CD14-positive monocyte (primary cell): ENCODE results near the gene EPAS1. TPM values are rescaled to one million over a fixed set of nuclear protein-coding genes. Genes with fewer than 3 reads are reported as not detected.

Experiments
- DNase-seq, 3 donors: peaks; one replicate each; pipeline ENCODE4 v3.0.0-alpha.2; 2011 to 2022
- H2AFZ ChIP-seq: 2 replicates; pipeline ENCODE4 v1.6.0; 2012; ENCODE audit warnings: mild to moderate bottlenecking, low read depth, low read length, inconsistent platforms; ENCODE audit not compliant: insufficient read depth, poor library complexity, severe bottlenecking
- H3K27ac ChIP-seq, 2 donors: 1 replicate in 1 of 2; 2 replicates in 1 of 2; pipeline ENCODE4 v1.5.1; 2012 to 2013; ENCODE audit warnings: low read length in 2 of 2, control low read depth in 1 of 2, inconsistent platforms in 1 of 2, low read depth in 1 of 2, mild to moderate bottlenecking in 1 of 2
- H3K27me3 ChIP-seq, 2 donors: one replicate each; pipeline versions ENCODE4 v1.6.0 to v1.6.1; 2011 to 2013; ENCODE audit warnings: low read length in 2 of 2; ENCODE audit not compliant: control insufficient read depth in 2 of 2, insufficient read depth in 2 of 2
- H3K36me3 ChIP-seq, 2 donors: replicated peaks in 1 of 2; 1 replicate in 1 of 2; 2 replicates in 1 of 2; pipeline versions ENCODE4 v1.5.1 to v1.6.1; 2012 to 2013; ENCODE audit warnings: low read length in 2 of 2, control low read depth in 1 of 2, inconsistent platforms in 1 of 2, mild to moderate bottlenecking in 1 of 2; ENCODE audit not compliant: insufficient read depth in 2 of 2, control insufficient read depth in 1 of 2
- H3K4me1 ChIP-seq, 2 donors: 1 replicate in 1 of 2; 2 replicates in 1 of 2; pipeline versions ENCODE4 v1.5.1 to v1.6.1; 2012 to 2013; ENCODE audit warnings: low read length in 2 of 2, control low read depth in 1 of 2, inconsistent platforms in 1 of 2, mild to moderate bottlenecking in 1 of 2, moderate library complexity in 1 of 2; ENCODE audit not compliant: insufficient read depth in 2 of 2, control insufficient read depth in 1 of 2
- H3K4me2 ChIP-seq: replicated peaks from 2 replicates; pipeline ENCODE3; 2012; ENCODE audit warnings: low read length, moderate library complexity, mild to moderate bottlenecking; ENCODE audit not compliant: poor library complexity, severe bottlenecking; ENCODE audit errors: extremely low read depth
- H3K4me3 ChIP-seq, 3 experiments: fragments of 200-600 bp in 1 of 3; sonication (generic) in 1 of 3; replicated peaks in 1 of 3; 1 replicate in 2 of 3; 2 replicates in 1 of 3; pipeline ENCODE4 v1.5.1; 2011 to 2013; ENCODE audit warnings: low read length in 3 of 3, mild to moderate bottlenecking in 3 of 3, control low read depth in 2 of 3, low read depth in 2 of 3, inconsistent platforms in 1 of 3, moderate library complexity in 1 of 3
- H3K79me2 ChIP-seq: 2 replicates; pipeline ENCODE4 v1.6.0; 2012; ENCODE audit warnings: mild to moderate bottlenecking, control low read depth, inconsistent platforms, low read length, moderate library complexity; ENCODE audit not compliant: insufficient read depth
- H3K9ac ChIP-seq: 2 replicates; pipeline ENCODE4 v1.6.0; 2017; ENCODE audit warnings: low read length, mild to moderate bottlenecking; ENCODE audit not compliant: insufficient read depth, poor library complexity, severe bottlenecking
- H3K9me3 ChIP-seq, 2 donors: replicated peaks in 1 of 2; 1 replicate in 1 of 2; 2 replicates in 1 of 2; pipeline versions ENCODE4 v1.5.1 to v1.6.1; 2012 to 2013; ENCODE audit warnings: low read length in 2 of 2, control low read depth in 1 of 2; ENCODE audit not compliant: control insufficient read depth in 1 of 2, insufficient read depth in 1 of 2
- H4K20me1 ChIP-seq: 2 replicates; pipeline ENCODE4 v1.6.0; 2012; ENCODE audit warnings: mild to moderate bottlenecking, low read length, control low read depth, moderate library complexity; ENCODE audit not compliant: insufficient read depth
- H3K27ac Mint-ChIP-seq, 7 donors: one replicate each; pipeline ENCODE4 v1.8.0; 2020; ENCODE audit warnings: mild to moderate bottlenecking in 7 of 7, mixed read lengths in 7 of 7, moderate library complexity in 6 of 7, inconsistent platforms in 2 of 7
- H3K27me3 Mint-ChIP-seq, 3 donors: one replicate each; pipeline ENCODE4 v1.8.0; 2021 to 2022; ENCODE audit warnings: low read depth in 3 of 3, mild to moderate bottlenecking in 3 of 3, mixed read lengths in 3 of 3, moderate library complexity in 3 of 3, inconsistent platforms in 1 of 3
- H3K36me3 Mint-ChIP-seq, 2 donors: one replicate each; pipeline ENCODE4 v1.8.0; 2020; ENCODE audit warnings: mixed read lengths in 2 of 2, inconsistent platforms in 1 of 2, mild to moderate bottlenecking in 1 of 2
- H3K4me1 Mint-ChIP-seq: one replicate; pipeline ENCODE4 v1.8.0; 2020; ENCODE audit warnings: mild to moderate bottlenecking, mixed read lengths
- H3K4me3 Mint-ChIP-seq, 2 donors: one replicate each; pipeline ENCODE4 v1.8.0; 2020; ENCODE audit warnings: mild to moderate bottlenecking in 2 of 2, mixed read lengths in 2 of 2, moderate library complexity in 1 of 2
- H3K9me3 Mint-ChIP-seq, 7 donors: one replicate each; pipeline ENCODE4 v1.8.0; 2020 to 2022; ENCODE audit warnings: mixed read lengths in 7 of 7, mild to moderate bottlenecking in 6 of 7, moderate library complexity in 6 of 7, inconsistent platforms in 2 of 7
- CTCF ChIP-seq: fragments of 200-600 bp; IDR thresholded peaks from one replicate; pipeline ENCODE4 v1.8.0; 2022; ENCODE audit warnings: antibody characterized with exemption, mild to moderate bottlenecking
- WGBS: methylation state at CpG from one replicate; pipeline ENCODE4 v1.1.5; 2013; ENCODE audit warnings: missing lambda C conversion rate; ENCODE audit not compliant: insufficient coverage; 5-methylcytosine and 5-hydroxymethylcytosine counted together
- intact Hi-C, 2 donors: fragments of 100-400 bp; cut with micrococcal nuclease; formaldehyde crosslinking; loops; one replicate each; pipeline versions ENCODE4 v1.15.0 to v1.15.1; 2023
- polyA plus RNA-seq, 3 donors: library from polyadenylated mRNA; depleted of rRNA in 1 of 3; unstranded in 2 of 3; stranded (reverse) in 1 of 3; fragments of 300-500 nt in 2 of 3; fragments of >200 nt in 1 of 3; fragmentation: Illumina TruSeq in 2 of 3; gene quantifications; 1 replicate in 2 of 3; 2 replicates in 1 of 3; pipeline ENCODE4 v1.2.3, GENCODE V29; 2012 to 2021

The EPAS1 gene
- polyA plus RNA-seq, 3 donors, result 0.11 to 1.0 (median 0.88) TPM

- Mint-ChIP-seq H3K9me3 (peaks cover 0 to 2% (median 0%) of the 10 kb centered on the region in 7 donors), H3K27me3 (peaks cover 0 to 10% (median 1%) of the 10 kb centered on the region in 3 donors), H3K36me3 (peaks cover 0 to 3% of the 10 kb centered on the region in 2 donors), H3K27ac (no peak overlapping the region), H3K4me3 (no peak overlapping the region), H3K4me1 (peaks cover 18% of the 10 kb centered on the region)
- H4K20me1 ChIP-seq, result no peaks in the 10 kb centered on the region
- H3K27me3 ChIP-seq, result no peaks in the 10 kb centered on the region
- intact Hi-C loops, result no loop called here
- H3K27ac ChIP-seq, result no peak overlapping the region
- WGBS, result 100% methylated on average over 2 of the region's 4 CpGs
- no peak for TF ChIP-seq CTCF
- H3K4me1 ChIP-seq, result peaks cover 5 to 11% of the 10 kb centered on the region in 2 donors
- DNase-seq, result no peak
- H3K79me2 ChIP-seq, result no peaks in the 10 kb centered on the region
- no peaks in the 10 kb centered on the region for H3K36me3 ChIP-seq
- no peak overlapping the region for H2AFZ ChIP-seq
- H3K9ac ChIP-seq, result no peak overlapping the region
- no peaks in the 10 kb centered on the region for H3K9me3 ChIP-seq
- no peak overlapping the region for H3K4me2 ChIP-seq
- no peak overlapping the region for H3K4me3 ChIP-seq
Observed at GRCh38 chr2:46373238-46373637, 76.0 kb downstream of the EPAS1 start.

GRCh38 chr2:46375566-46376125 lies 78.4 kb downstream of the EPAS1 start:
- Histone ChIP-seq H3K79me2 (no peaks in the 10 kb centered on the region), H4K20me1 (no peaks in the 10 kb centered on the region), H3K4me1 (no peaks in the 10 kb centered on the region), H3K9me3 (no peaks in the 10 kb centered on the region), H3K27ac (no peak overlapping the region), H3K27me3 (no peaks in the 10 kb centered on the region), H2AFZ (no peak overlapping the region), H3K9ac (no peak overlapping the region), H3K4me2 (no peak overlapping the region), H3K36me3 (no peaks in the 10 kb centered on the region), H3K4me3 (no peak overlapping the region)
- Mint-ChIP-seq H3K4me1 (no peaks in the 10 kb centered on the region), H3K9me3 (peaks cover 0 to 2% (median 0%) of the 10 kb centered on the region in 7 donors), H3K36me3 (peaks cover 0 to 3% of the 10 kb centered on the region in 2 donors), H3K4me3 (no peak overlapping the region), H3K27me3 (peaks cover 0 to 7% (median 1%) of the 10 kb centered on the region in 3 donors), H3K27ac (no peak overlapping the region)
- TF ChIP-seq CTCF, result no peak
- intact Hi-C loops, result no loop called here
- WGBS, result 98% methylated on average over 11 of the region's 12 CpGs
- no peak for DNase-seq
